Measurements from ENCODE around the gene RPL27A.
A peak's percentile ranks its signal among the peaks of the same experiment; 100 is the strongest.

The RPL27A gene

GRCh38 chr11:8723711-8724110 is 41.1 kb downstream of the RPL27A start:
- DNase-seq, result no peak

- DNase-seq, result no peak
Observed at GRCh38 chr11:8724682-8725081, 42.1 kb downstream of the RPL27A start.

GRCh38 chr11:8726395-8726794 is 43.8 kb downstream of the RPL27A start:
- DNase-seq, result no peak

GRCh38 chr11:8728563-8728962 is 46.0 kb downstream of the RPL27A start:
- peak; percentile 80 for DNase-seq

GRCh38 chr11:8729067-8729466 is 46.5 kb downstream of the RPL27A start:
- no peak for DNase-seq

- no peak for DNase-seq
Observed at GRCh38 chr11:8729837-8730696, 47.5 kb downstream of the RPL27A start.

GRCh38 chr11:8730697-8731020 is 48.1 kb downstream of the RPL27A start:
- no peak for DNase-seq

GRCh38 chr11:8731647-8732323 is 49.2 kb downstream of the RPL27A start:
- DNase-seq, result no peak

GRCh38 chr11:8732324-8732670 is 49.7 kb downstream of the RPL27A start:
- DNase-seq, result no peak

- DNase-seq, result peak; percentile 74
Observed at GRCh38 chr11:8732748-8733241, 50.2 kb downstream of the RPL27A start.

GRCh38 chr11:8733852-8734251 is 51.3 kb downstream of the RPL27A start:
- no peak for DNase-seq

GRCh38 chr11:8735094-8735493 is 52.5 kb downstream of the RPL27A start:
- no peak for DNase-seq

GRCh38 chr11:8739309-8739793 is 56.8 kb downstream of the RPL27A start:
- DNase-seq, result no peak
